HG02938 (cell line): ENCODE results near the gene ZNF598.
"Not testable (repeated sequence)": the region's sequence is repeated elsewhere in the genome, so short reads cannot be mapped to it uniquely, and the experiment has no call there.

Source experiments
- ATAC-seq: cut with Tn5 transposase; IDR thresholded peaks from one replicate; pipeline ENCODE4 v1.9.1; 2021; ENCODE audit warnings: mild to moderate bottlenecking, moderate library complexity; ENCODE audit not compliant: unreplicated experiment

The ZNF598 gene

DNA sequence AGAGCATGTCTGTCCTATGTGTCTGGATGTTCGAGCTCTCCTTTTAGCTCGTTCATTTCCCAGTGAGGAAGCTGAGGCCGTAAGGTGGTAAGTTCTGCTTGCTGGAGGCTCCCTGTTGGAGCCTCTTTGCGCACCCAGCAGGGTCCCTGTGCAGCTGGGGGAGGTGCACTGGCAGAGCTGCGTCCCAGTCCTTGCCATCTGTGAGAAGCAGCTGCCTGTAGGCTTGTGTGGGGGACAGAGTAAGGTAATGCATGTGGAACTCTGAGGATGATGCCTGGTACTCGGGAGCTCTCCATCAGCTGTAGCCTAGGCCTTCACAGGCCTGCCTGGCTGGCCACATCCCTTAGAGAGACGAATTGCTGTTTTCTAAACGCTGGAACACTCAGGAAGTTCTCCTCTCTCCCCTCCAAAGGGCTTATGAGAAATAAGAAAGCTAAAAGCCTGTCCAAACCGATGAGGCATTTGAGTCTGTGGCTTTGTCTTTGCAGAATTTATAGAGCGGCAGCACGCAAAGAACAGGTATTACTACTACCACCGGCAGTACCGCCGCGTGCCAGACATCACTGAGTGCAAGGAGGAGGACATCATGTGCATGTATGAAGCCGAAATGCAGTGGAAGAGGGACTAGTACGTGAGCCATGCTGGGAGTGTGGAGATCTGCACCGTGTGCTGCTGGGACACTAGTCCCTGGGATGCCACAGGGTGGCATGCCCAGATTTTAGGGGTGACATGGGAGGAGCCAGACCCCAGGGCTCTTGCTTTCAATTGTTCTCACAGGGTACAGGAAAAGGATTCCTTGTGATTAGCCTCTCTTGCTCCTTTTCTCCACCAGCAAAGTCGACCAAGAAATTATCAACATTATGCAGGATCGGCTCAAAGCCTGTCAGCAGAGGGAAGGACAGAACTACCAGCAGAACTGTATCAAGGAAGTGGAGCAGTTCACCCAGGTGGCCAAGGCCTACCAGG is 48.7 kb downstream of the ZNF598 start:
- no peak for ATAC-seq

DNA sequence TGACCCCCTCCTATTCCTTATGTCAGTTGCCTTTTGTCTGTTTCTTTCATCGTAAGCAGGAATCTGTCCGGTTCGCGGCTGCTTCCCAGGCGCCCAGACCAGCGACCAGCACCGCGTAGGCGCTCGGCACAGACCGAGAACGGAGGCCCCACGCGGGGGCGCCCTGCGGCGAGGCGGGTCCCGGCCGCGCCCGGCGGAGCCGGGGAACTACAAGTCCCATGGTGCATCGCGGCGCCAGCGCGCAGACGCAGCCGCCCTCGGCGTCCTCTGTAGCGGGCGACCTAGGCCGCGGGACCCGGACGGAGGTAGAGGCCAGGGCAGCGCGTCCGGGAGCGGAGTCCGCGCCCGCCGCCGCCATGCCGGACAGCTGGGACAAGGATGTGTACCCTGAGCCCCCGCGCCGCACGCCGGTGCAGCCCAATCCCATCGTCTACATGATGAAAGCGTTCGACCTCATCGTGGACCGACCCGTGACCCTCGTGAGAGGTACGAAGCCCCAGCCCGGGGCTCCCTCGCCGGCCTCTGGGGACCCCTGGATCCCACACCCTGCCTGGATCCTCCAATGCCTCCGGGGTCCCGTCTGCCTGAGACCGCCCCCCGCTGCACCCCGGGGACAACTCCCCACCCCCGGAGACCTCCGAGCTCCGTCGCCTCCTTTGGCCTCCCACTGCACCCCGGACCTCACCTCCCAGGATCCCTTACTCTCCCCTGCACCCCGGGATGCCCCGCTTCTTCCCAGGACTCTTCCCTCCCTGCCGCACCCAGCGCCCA is 50.2 kb downstream of the ZNF598 start, which contains the start of gene NDUFB10:
NDUFB10 (plus strand) TSS at position 270 of the 771 bp plus-strand sequence; CDS start at position 357, 87 bp downstream.
- peak; percentile 66 for ATAC-seq

DNA sequence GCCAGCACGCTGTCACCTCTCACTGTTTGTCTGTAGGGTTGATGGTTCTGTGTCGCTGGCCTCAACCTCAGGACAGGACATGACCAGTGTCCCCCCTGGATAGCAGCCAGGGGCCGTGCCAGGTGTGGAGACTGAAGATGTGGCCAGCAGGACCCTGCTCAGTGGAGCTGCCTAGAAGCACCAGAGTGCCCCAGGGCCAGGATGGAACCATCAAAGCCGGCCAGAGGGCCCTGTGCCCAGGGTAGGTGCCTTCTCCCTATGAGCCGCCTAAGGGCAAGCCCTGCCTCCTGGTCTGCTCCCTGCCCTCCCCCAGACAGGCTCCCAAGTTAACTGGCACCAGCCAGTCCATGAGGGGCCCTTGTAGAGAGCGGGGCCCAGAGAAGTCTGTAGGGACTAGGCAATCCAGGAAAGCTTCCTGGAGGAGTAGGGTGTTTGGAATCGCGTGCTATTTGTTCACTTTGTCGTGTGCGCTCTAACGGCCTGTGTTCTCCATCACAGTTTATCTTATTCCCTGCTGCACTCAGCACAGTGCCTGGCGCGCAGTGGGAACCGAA is 50.8 kb downstream of the ZNF598 start:
- ATAC-seq: no peak

DNA sequence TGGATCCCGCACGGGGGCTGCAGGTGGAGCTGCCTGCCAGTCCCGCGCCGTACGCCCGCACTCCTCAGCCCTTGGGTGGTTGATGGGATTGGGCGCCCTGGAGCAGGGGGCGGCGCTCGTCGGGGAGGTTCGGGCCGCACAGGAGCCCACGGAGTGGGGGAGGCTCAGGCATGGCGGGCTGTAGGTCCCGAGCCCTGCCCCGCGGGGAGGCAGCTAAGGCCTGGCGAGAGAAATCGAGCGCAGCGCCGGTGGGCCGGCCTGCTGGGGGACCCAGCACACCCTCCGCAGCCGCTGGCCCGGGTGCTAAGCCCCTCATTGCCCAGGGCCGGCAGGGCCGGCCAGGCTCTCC is 51.5 kb downstream of the ZNF598 start:
- ATAC-seq: not testable (repeated sequence)

DNA sequence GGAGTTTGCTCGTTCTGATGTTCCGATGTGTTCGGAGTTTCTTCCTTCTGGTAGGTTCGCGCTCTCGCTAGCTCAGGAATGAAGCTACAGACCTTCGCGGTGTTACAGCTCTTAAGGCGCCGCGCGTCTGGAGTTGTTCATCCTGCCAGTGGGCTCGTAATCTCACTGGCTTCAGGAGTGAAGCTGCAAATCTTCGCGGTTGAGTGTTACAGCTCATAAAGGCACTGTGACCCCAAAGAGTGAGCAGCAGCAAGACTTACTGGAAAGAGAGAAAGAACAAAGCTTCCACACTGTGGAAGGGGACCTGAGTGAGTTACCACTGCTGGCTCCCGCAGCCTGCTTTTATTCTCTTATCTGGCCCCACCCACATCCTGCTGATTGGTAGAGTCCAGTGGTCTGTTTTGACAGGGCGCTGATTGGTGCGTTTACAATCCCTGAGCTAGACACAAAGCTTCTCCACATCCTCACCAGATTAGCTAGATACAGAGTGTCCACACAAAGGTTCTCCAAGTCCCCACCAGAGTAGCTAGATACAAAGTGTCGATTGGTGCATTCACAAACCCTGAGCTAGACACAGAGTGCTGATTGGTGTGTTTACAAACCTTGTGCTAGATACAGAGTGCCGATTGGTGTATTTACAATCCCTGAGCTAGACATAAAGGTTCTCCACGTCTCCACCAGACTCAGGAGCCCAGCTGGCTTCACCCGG is 52.0 kb downstream of the ZNF598 start:
- ATAC-seq: not testable (repeated sequence)

DNA sequence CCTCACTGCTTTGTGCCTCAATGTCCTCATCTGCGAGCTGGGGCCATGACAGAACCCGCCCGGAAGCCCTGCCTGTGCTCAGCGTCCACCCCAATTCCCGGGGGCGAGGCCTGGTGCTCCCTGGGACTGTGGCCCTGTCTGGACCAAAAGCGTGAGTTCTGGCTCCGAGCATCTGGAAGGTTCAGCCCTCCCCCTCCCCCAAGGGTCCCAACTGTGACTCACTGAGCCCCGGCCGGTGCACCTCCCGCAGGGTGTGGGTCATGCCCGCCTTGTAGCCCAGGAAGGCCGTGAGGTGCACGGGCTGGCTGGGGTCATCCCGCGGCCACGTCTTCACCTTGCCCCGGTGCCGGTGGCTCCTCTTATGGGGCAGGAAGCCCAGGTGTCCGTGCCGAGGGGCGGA is 55.9 kb downstream of the ZNF598 start:
- no peak for ATAC-seq

DNA sequence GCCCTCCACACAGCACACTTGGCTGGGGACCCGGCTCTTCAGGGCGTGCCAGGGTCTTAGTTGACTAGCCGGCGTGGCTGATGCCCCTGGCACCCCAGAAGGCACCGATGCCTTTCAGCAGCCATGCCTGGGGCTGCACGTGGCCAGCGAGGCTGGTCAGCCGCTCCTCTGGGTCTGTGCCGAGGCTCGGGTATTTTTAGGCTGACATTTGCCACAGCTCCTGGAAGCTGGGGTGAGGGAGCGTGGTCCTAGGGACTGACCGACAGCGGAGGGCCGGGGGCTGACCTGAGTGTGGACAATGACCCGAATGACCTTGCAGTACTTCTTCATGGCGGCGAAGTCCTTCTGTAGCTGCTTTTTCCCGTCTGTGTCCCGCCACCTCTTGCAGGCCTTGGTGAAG is 59.1 kb downstream of the ZNF598 start:
- ATAC-seq: no peak

DNA sequence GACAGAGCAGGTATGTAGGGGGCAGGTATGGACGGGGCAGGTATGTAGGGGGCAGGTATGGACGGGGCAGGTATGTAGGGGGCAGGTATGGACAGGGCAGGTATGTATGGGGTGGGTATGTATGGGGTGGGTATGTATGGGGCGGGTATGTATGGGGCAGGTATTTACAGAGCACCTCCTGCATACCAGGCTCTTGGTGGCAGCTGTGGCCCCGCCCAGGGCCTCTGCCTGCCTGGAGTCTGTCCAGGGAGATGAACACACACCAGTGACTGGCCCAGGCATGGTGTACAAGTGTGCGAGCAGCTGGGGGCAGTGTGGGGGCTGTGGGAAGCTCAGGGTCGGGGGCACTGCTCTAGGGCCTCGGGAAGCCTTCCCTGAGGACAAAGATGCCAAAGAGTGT is 59.6 kb downstream of the ZNF598 start:
- ATAC-seq: no peak

DNA sequence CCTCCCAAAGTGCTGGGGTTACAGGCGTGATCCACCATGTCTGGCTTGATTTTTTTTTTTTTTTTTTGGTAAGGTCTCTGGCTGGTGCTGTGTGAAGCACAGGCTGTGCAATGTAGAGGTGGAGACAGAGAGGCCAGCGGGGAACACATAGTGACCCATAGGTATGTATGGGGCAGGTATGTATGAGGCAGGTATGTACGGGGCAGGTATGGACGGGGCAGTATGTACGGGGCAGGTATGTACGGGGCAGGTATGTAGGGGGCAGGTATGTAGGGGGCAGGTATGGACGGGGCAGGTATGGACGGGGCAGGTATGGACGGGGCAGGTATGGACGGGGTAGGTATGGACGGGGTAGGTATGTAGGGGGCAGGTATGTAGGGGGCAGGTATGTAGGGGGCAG is 60.1 kb downstream of the ZNF598 start:
- no peak for ATAC-seq
